G401 (cell line): ENCODE data around the gene TSPAN5. TPM values are rescaled to one million over a fixed set of nuclear protein-coding genes. Genes with fewer than 3 reads are reported as not detected.
"Not testable (repeated sequence)": the region's sequence is repeated elsewhere in the genome, so short reads cannot be mapped to it uniquely, and the experiment has no call there.

ENCODE experiments used
- DNase-seq: peaks from one replicate; pipeline ENCODE4 v3.0.0-alpha.2; 2015; ENCODE audit warnings: low spot score
- in situ Hi-C: cut with HindIII; loops from 2 replicates; pipeline ENCODE4 v1.10.0; 2016; ENCODE audit warnings: low sequenced_read_pairs, mixed read lengths
- total RNA-seq: library from RNA; depleted of rRNA; stranded (reverse); fragments of >200 nt; shearing (Covaris generic); gene quantifications from 2 replicates; pipeline ENCODE4 v1.2.3, GENCODE V29; 2014

The TSPAN5 gene
- total RNA-seq, 1 experiment from 2014 or later, result not detected

- DNase-seq, result no peak
- in situ Hi-C loops, result no loop called here
Measured at GRCh38 chr4:98539299-98539698, 119.1 kb downstream of the TSPAN5 start.

GRCh38 chr4:98536631-98537030, 121.8 kb downstream of the TSPAN5 start:
- peak; percentile 20 for DNase-seq
- in situ Hi-C loops, result no loop called here

GRCh38 chr4:98534146-98534545, 124.3 kb downstream of the TSPAN5 start:
- DNase-seq, in situ Hi-C loops: not testable (repeated sequence)

GRCh38 chr4:98530572-98530971, 127.8 kb downstream of the TSPAN5 start:
- in situ Hi-C loops, result no loop called here
- no peak for DNase-seq

GRCh38 chr4:98529970-98530569, 128.3 kb downstream of the TSPAN5 start:
- in situ Hi-C loops, result no loop called here
- DNase-seq, result peak; percentile 64

- DNase-seq, result no peak
- in situ Hi-C loops, result no loop called here
Measured at GRCh38 chr4:98528882-98529281, 129.5 kb downstream of the TSPAN5 start.

GRCh38 chr4:98527534-98528269, 130.7 kb downstream of the TSPAN5 start:
- DNase-seq, result peak; percentile 51
- in situ Hi-C loops, result no loop called here

GRCh38 chr4:98524230-98524629, 134.2 kb downstream of the TSPAN5 start:
- in situ Hi-C loops, result no loop called here
- DNase-seq, result no peak

- DNase-seq, result peak; percentile 61
- in situ Hi-C loops, result no loop called here
Measured at GRCh38 chr4:98522636-98523395, 135.6 kb downstream of the TSPAN5 start.

- in situ Hi-C loops, result no loop called here
- no peak for DNase-seq
Measured at GRCh38 chr4:98522062-98522461, 136.3 kb downstream of the TSPAN5 start.

- DNase-seq, result no peak
Measured at GRCh38 chr4:98521486-98521885, 136.9 kb downstream of the TSPAN5 start.

GRCh38 chr4:98519268-98519977, 139.0 kb downstream of the TSPAN5 start:
- DNase-seq, result no peak
- in situ Hi-C loops, result no loop called here

More at GRCh38 chr4:98521486-98521885, 136.9 kb downstream of the TSPAN5 start:
- in situ Hi-C loops, result no loop called here

GRCh38 chr4:98518559-98519267, 139.7 kb downstream of the TSPAN5 start:
- in situ Hi-C loops, result no loop called here
- DNase-seq, result no peak

GRCh38 chr4:98517218-98518021, 141.0 kb downstream of the TSPAN5 start:
- no peak for DNase-seq
- in situ Hi-C loops, result no loop called here

GRCh38 chr4:98516441-98517217, 141.8 kb downstream of the TSPAN5 start:
- in situ Hi-C loops, result no loop called here

GRCh38 chr4:98516042-98516440, 142.4 kb downstream of the TSPAN5 start:
- no peak for DNase-seq
- in situ Hi-C loops, result no loop called here

More at GRCh38 chr4:98516441-98517217, 141.8 kb downstream of the TSPAN5 start:
- no peak for DNase-seq

GRCh38 chr4:98515470-98515809, 143.0 kb downstream of the TSPAN5 start:
- in situ Hi-C loops, result no loop called here
- DNase-seq, result no peak
